MG63 (cell line): ENCODE data around the gene TXNDC8. TPM values are rescaled to one million over a fixed set of nuclear protein-coding genes. Genes with fewer than 3 reads are reported as not detected.

Experiments
- DNase-seq: peaks from one replicate; pipeline ENCODE4 v3.0.0-alpha.2; 2020
- H3K27me3 ChIP-seq: fragments of 250-450 bp; sonication (Bioruptor Pico); 2 replicates; pipeline ENCODE4 v1.5.1; 2020; ENCODE audit warnings: mild to moderate bottlenecking, moderate library complexity
- H3K36me3 ChIP-seq: fragments of 250-450 bp; sonication (Bioruptor Pico); 2 replicates; pipeline ENCODE4 v1.5.1; 2020; ENCODE audit warnings: mild to moderate bottlenecking, moderate library complexity
- H3K4me3 ChIP-seq: fragments of 250-450 bp; sonication (Bioruptor Pico); 2 replicates; pipeline ENCODE4 v1.5.1; 2020; ENCODE audit warnings: mild to moderate bottlenecking, moderate library complexity
- H3K9me3 ChIP-seq: fragments of 250-450 bp; sonication (Bioruptor Pico); 2 replicates; pipeline ENCODE4 v1.5.1; 2020; ENCODE audit warnings: mild to moderate bottlenecking, moderate library complexity
- total RNA-seq: library from RNA; depleted of rRNA; stranded (reverse); fragments of >200 nt; shearing (Covaris generic); gene quantifications from 2 replicates; pipeline ENCODE4 v1.2.3, GENCODE V29; 2014; ENCODE audit warnings: low replicate concordance

Gene TXNDC8
- total RNA-seq, 1 experiment from 2014 or later, result not detected

DNA sequence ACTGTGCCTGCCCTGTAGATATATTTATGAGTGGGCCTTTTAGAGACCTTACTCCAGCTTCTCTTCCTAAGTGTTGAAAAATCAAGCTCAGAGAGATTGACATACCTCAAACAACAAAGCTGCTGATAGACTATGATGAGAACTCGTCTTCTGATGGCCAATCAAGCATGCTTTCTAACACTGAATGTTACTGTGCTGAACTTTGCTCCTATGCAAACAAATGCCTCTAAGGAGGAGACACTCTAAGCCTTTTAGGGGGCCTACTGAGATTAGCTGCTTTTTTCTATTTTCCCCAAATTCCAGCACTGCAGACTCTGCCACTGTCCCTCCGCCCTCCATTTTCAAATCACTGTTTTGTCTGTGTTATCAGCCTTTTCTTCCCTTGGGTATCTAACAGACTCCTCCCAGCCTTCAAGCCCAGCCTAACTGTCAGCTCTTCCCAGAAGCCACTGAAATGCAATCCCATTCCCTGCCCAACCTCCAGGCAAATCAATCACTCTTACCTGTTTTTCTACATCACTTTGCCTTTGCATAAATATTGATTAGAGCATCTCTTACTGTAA is 39.5 kb downstream of the TXNDC8 start:
- H3K27me3 ChIP-seq, result no peaks in the 10 kb centered on the region
- DNase-seq, result no peak

GRCh38 chr9:110293248-110293647 is 44.4 kb downstream of the TXNDC8 start:
- Histone ChIP-seq H3K27me3 (no peaks in the 10 kb centered on the region), H3K4me3 (no peak overlapping the region), H3K9me3 (no peaks in the 10 kb centered on the region), H3K36me3 (no peaks in the 10 kb centered on the region)
- no peak for DNase-seq

More for the DNA sequence above, 39.5 kb downstream of the TXNDC8 start:
- Histone ChIP-seq H3K36me3 (no peaks in the 10 kb centered on the region), H3K4me3 (no peak overlapping the region), H3K9me3 (no peaks in the 10 kb centered on the region)

DNA sequence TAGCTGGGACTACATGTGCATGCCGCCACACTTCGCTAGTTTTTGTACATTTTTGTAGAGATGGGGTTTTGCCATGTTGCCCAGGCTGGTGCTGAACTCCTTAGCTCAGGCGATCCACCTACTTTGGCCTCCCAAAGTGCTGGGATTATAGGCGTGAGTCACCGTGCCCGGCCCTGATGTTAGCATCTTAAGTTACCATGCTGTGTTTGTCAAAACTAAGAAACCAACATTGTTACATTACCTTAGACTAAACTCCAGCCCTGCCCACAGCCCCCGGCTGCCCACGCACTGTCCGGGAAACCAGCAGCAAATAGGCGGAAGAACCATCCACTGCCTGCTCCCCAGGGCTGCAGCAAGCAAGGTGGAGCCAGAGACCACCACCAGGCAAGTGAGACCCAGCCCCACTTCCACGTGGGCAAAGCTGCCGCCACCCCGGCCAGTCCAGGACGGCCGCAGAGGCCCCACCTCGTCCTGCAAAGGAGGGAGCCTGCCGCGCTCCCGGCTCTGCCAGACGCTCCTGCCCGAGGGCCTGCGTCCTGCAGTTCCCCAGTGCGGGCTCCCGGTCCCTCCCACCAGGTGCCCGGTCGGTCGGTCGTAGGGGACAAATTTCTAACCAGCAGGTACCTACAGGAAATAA is 45.6 kb downstream of the TXNDC8 start:
- Histone ChIP-seq H3K27me3 (no peaks in the 10 kb centered on the region), H3K9me3 (no peaks in the 10 kb centered on the region), H3K4me3 (no peak overlapping the region), H3K36me3 (no peaks in the 10 kb centered on the region)
- peak; percentile 31 for DNase-seq

GRCh38 chr9:110290001-110290400 is 47.7 kb downstream of the TXNDC8 start:
- Histone ChIP-seq H3K27me3 (no peaks in the 10 kb centered on the region), H3K9me3 (no peaks in the 10 kb centered on the region), H3K36me3 (no peaks in the 10 kb centered on the region), H3K4me3 (no peak overlapping the region)
- no peak for DNase-seq

DNA sequence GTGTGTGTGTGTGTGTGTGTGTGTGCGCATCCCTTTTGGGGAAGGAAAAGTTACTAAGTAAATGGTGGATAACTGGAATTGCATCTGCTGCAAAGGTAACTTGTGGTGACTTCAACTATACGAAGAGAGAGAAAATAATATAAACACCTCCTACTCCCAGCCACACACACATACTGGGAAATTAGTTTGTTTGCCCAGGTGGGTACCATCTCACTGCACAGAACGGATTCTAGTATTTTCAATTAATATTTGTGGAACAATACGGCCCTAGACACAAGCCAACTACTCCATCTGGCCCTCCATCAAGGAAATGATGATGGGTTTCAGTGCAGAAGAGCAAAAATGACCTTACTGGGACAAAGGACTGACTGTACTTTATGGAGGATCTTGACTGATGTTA is 49.2 kb downstream of the TXNDC8 start:
- no peaks in the 10 kb centered on the region for H3K36me3 ChIP-seq
- H3K4me3 ChIP-seq, result no peak overlapping the region
- H3K9me3 ChIP-seq, result no peaks in the 10 kb centered on the region
- no peak for DNase-seq
- H3K27me3 ChIP-seq, result no peaks in the 10 kb centered on the region

GRCh38 chr9:110287289-110287680 is 50.4 kb downstream of the TXNDC8 start:
- H3K9me3 ChIP-seq, result no peaks in the 10 kb centered on the region
- H3K36me3 ChIP-seq, result no peaks in the 10 kb centered on the region
- H3K27me3 ChIP-seq, result no peaks in the 10 kb centered on the region
- DNase-seq, result no peak
- no peak overlapping the region for H3K4me3 ChIP-seq

DNA sequence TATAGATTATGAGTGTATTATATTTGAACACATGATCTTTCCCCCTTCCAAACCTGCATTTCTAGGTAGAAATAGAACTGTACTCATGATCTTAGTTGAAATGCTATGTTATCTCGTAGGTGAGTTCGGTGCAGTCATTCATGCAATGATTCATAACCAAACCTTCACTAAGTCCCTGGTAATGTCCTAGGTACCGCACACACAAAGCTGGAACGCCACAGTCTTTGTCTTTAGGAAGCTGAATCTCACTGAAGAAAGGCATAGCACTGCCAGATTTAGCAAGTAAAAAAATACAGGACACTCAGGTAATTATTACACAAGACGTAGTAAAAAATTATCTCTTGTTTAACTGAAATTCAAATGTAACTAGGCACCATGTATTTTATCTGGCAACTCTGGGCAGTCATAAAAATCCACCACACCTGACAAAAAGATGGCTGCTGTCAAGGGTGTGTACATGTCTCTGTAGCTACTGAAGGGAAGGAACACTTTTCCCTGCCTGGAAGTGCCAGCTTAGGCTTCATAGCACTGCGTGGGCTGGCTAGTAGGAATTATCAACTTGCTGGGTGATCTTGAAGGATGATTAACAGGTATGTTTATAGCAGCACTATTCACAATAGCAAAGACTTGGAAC is 53.3 kb downstream of the TXNDC8 start:
- Histone ChIP-seq H3K9me3 (no peaks in the 10 kb centered on the region), H3K27me3 (no peaks in the 10 kb centered on the region), H3K36me3 (no peaks in the 10 kb centered on the region), H3K4me3 (no peak overlapping the region)
- no peak for DNase-seq

DNA sequence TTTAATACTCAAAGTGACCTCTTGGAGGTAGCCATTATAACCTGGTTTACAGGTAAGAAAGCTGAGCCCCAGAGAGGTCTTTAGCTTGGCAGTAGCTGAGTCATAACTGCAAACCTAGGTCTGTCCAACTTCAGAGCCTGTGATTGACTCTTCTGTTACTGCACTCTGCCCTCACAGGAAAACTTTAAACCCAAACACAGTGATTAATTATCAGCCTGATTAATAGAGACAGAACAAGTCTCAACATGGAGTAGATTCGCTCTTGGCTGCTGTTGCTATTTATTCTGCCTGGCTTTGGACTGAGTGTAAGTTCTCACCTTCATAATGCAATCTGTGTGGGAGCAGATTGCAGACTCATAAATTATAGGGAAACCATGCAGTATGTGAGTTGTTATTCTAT is 53.9 kb downstream of the TXNDC8 start:
- H3K9me3 ChIP-seq, result no peaks in the 10 kb centered on the region
- no peak overlapping the region for H3K4me3 ChIP-seq
- no peak for DNase-seq
- H3K27me3 ChIP-seq, result no peaks in the 10 kb centered on the region
- no peaks in the 10 kb centered on the region for H3K36me3 ChIP-seq

GRCh38 chr9:110282739-110283081 is 55.0 kb downstream of the TXNDC8 start:
- DNase-seq, result no peak
- no peaks in the 10 kb centered on the region for H3K27me3 ChIP-seq
- H3K9me3 ChIP-seq, result no peaks in the 10 kb centered on the region
- no peaks in the 10 kb centered on the region for H3K36me3 ChIP-seq
- no peak overlapping the region for H3K4me3 ChIP-seq

GRCh38 chr9:110282018-110282738 is 55.5 kb downstream of the TXNDC8 start:
- DNase-seq, result no peak
- H3K36me3 ChIP-seq, result no peaks in the 10 kb centered on the region
- no peak overlapping the region for H3K4me3 ChIP-seq
- H3K9me3 ChIP-seq, result no peaks in the 10 kb centered on the region
- no peaks in the 10 kb centered on the region for H3K27me3 ChIP-seq

DNA sequence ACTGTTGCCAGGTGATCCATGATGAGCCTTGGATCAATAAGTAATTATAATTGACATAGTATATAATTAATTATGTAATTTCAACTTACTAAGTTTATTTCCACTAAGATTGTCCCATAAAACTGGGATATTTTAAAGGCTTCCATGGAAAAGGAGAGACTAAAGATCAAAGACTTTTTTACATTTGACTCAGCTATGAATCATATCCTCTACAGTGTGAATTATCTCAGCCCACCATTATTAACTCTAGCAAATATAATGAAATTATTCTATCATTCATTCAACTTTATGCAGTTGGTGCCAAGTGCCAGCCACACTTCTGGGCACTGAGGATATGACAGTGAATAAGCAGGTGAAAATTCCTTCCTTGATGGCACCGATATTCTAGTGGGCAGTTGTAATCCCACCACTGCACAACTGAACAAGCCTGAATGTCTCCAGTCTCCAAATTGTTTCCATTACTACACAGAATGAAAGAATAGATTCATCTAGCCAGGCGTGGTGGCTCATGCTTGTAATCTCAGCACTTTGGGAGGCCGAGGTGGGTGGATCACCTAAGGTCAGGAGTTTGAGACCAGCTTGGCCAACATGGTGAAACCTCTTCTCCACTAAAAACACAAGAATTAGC is 59.5 kb downstream of the TXNDC8 start:
- H3K36me3 ChIP-seq, result no peaks in the 10 kb centered on the region
- no peak overlapping the region for H3K4me3 ChIP-seq
- no peaks in the 10 kb centered on the region for H3K27me3 ChIP-seq
- peak; percentile 31 for DNase-seq
- H3K9me3 ChIP-seq, result no peaks in the 10 kb centered on the region

- DNase-seq, result no peak
- Histone ChIP-seq H3K9me3 (no peaks in the 10 kb centered on the region), H3K4me3 (no peak overlapping the region), H3K36me3 (no peaks in the 10 kb centered on the region), H3K27me3 (no peaks in the 10 kb centered on the region)
These were observed 60.9 kb downstream of the TXNDC8 start for GRCh38 chr9:110276781-110277180.

- DNase-seq, result no peak
- no peak overlapping the region for H3K4me3 ChIP-seq
- no peaks in the 10 kb centered on the region for H3K36me3 ChIP-seq
- no peaks in the 10 kb centered on the region for H3K27me3 ChIP-seq
- H3K9me3 ChIP-seq, result no peaks in the 10 kb centered on the region
These were observed 67.3 kb downstream of the TXNDC8 start for GRCh38 chr9:110270211-110270995.

GRCh38 chr9:110266795-110267194 is 70.9 kb downstream of the TXNDC8 start:
- H3K4me3 ChIP-seq, result no peak overlapping the region
- H3K36me3 ChIP-seq, result no peaks in the 10 kb centered on the region
- H3K9me3 ChIP-seq, result no peaks in the 10 kb centered on the region
- H3K27me3 ChIP-seq, result no peaks in the 10 kb centered on the region
- DNase-seq, result no peak

GRCh38 chr9:110261632-110262031 is 76.0 kb downstream of the TXNDC8 start:
- Histone ChIP-seq H3K4me3 (no peak overlapping the region), H3K36me3 (no peaks in the 10 kb centered on the region), H3K9me3 (no peaks in the 10 kb centered on the region), H3K27me3 (no peaks in the 10 kb centered on the region)
- DNase-seq, result no peak

DNA sequence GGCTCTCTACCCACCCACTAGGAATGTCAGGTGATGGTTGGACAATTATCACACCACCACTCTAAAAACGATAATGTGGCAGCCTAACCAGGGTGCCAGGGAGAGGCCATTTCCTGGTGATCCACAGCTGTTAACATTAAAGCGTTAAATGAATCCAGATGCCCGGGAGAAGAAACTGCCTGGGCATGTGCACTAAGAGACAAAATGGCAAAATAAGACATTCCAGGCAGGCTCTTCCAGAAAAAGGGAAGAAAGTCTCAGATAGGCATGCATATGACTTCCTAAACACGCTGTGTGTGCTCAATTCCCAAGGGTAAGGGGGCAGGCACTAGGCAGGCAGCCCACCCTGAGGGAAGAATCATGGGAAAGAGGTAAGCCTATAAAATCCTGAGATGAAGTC is 76.8 kb downstream of the TXNDC8 start:
- H3K27me3 ChIP-seq, result no peaks in the 10 kb centered on the region
- H3K36me3 ChIP-seq, result no peaks in the 10 kb centered on the region
- H3K4me3 ChIP-seq, result no peak overlapping the region
- DNase-seq, result no peak
- H3K9me3 ChIP-seq, result no peaks in the 10 kb centered on the region

- H3K9me3 ChIP-seq, result no peaks in the 10 kb centered on the region
- peaks cover 10% of the 10 kb centered on the region for H3K36me3 ChIP-seq
- no peak for DNase-seq
- H3K4me3 ChIP-seq, result no peak overlapping the region
- H3K27me3 ChIP-seq, result no peaks in the 10 kb centered on the region
These were observed 78.1 kb downstream of the TXNDC8 start for GRCh38 chr9:110259566-110259965.
